ENCODE results near the gene FRZB.
"Not testable (repeated sequence)": the region's sequence is repeated elsewhere in the genome, so short reads cannot be mapped to it uniquely, and the experiment has no call there.

The FRZB gene

GRCh38 chr2:182887093-182887492 lies 20.7 kb upstream of the FRZB start:
- Histone ChIP-seq H3K4me3 (no peak overlapping the region), H3K27ac (no peak overlapping the region)
- TF ChIP-seq FOXP2 (optimal IDR thresholded peaks at IDR 0.05; ENCODE audit: control extremely low read depth, extremely low read length, insufficient read depth) = no peak
- no peak for TF ChIP-seq EZH2 (IDR thresholded peaks at IDR 0.05)
- TF ChIP-seq POLR2AphosphoS5 (IDR thresholded peaks at IDR 0.05; ENCODE audit: borderline replicate concordance, low read depth, low read length) = no peak

GRCh38 chr2:182885771-182886170 lies 19.3 kb upstream of the FRZB start:
- no peak for TF ChIP-seq FOXP2 (optimal IDR thresholded peaks at IDR 0.05; ENCODE audit: control extremely low read depth, extremely low read length, insufficient read depth)
- no peak for TF ChIP-seq EZH2 (IDR thresholded peaks at IDR 0.05)
- no peak for TF ChIP-seq POLR2AphosphoS5 (IDR thresholded peaks at IDR 0.05; ENCODE audit: borderline replicate concordance, low read depth, low read length)
- no peak for DNase-seq (ENCODE audit: low read depth, low spot score)
- no peaks in the 10 kb centered on the region for H3K9me3 ChIP-seq (ENCODE audit: low read depth, low read length)
- H3K27ac ChIP-seq = no peak overlapping the region
- H3K36me3 ChIP-seq (ENCODE audit: insufficient read depth, low read length) = no peaks in the 10 kb centered on the region
- no peak overlapping the region for H3K9ac ChIP-seq (ENCODE audit: insufficient read length)
- no peak overlapping the region for H3K4me3 ChIP-seq

More at GRCh38 chr2:182887093-182887492, 20.7 kb upstream of the FRZB start:
- no peaks in the 10 kb centered on the region for H3K9me3 ChIP-seq (ENCODE audit: low read depth, low read length)
- no peak for DNase-seq (ENCODE audit: low read depth, low spot score)
- H3K36me3 ChIP-seq (ENCODE audit: insufficient read depth, low read length) = no peaks in the 10 kb centered on the region
- no peak overlapping the region for H3K9ac ChIP-seq (ENCODE audit: insufficient read length)

GRCh38 chr2:182883451-182883850 lies 17.0 kb upstream of the FRZB start:
- DNase-seq (ENCODE audit: low read depth, low spot score) = no peak
- Histone ChIP-seq H3K9me3 (ENCODE audit: low read depth, low read length) (no peaks in the 10 kb centered on the region), H3K4me3 (no peak overlapping the region), H3K9ac (ENCODE audit: insufficient read length) (no peak overlapping the region), H3K36me3 (ENCODE audit: insufficient read depth, low read length) (no peaks in the 10 kb centered on the region), H3K27ac (no peak overlapping the region)
- no peak for TF ChIP-seq EZH2 (IDR thresholded peaks at IDR 0.05)

GRCh38 chr2:182880100-182880499 lies 13.7 kb upstream of the FRZB start:
- H3K27ac ChIP-seq; DNase-seq (ENCODE audit: low read depth, low spot score); H3K36me3 ChIP-seq (ENCODE audit: insufficient read depth, low read length); H3K4me3 ChIP-seq; H3K9ac ChIP-seq (ENCODE audit: insufficient read length); H3K9me3 ChIP-seq (ENCODE audit: low read depth, low read length): not testable (repeated sequence)

GRCh38 chr2:182876653-182877052 lies 10.2 kb upstream of the FRZB start:
- not testable (repeated sequence) for H3K27ac ChIP-seq; H3K4me3 ChIP-seq; DNase-seq (ENCODE audit: low read depth, low spot score); H3K36me3 ChIP-seq (ENCODE audit: insufficient read depth, low read length); H3K9me3 ChIP-seq (ENCODE audit: low read depth, low read length); H3K9ac ChIP-seq (ENCODE audit: insufficient read length)

GRCh38 chr2:182870227-182870626 lies 3.8 kb upstream of the FRZB start:
- no peak overlapping the region for H3K27ac ChIP-seq
- H3K9ac ChIP-seq (ENCODE audit: insufficient read length) = no peak overlapping the region
- H3K36me3 ChIP-seq (ENCODE audit: insufficient read depth, low read length) = no peaks in the 10 kb centered on the region
- H3K9me3 ChIP-seq (ENCODE audit: low read depth, low read length) = no peaks in the 10 kb centered on the region
- DNase-seq (ENCODE audit: low read depth, low spot score) = no peak
- no peak for TF ChIP-seq EZH2 (IDR thresholded peaks at IDR 0.05)
- no peak for TF ChIP-seq POLR2AphosphoS5 (IDR thresholded peaks at IDR 0.05; ENCODE audit: borderline replicate concordance, low read depth, low read length)
- TF ChIP-seq FOXP2 (optimal IDR thresholded peaks at IDR 0.05; ENCODE audit: control extremely low read depth, extremely low read length, insufficient read depth) = no peak
- H3K4me3 ChIP-seq = no peak overlapping the region

- no peaks in the 10 kb centered on the region for H3K36me3 ChIP-seq (ENCODE audit: insufficient read depth, low read length)
- no peaks in the 10 kb centered on the region for H3K9me3 ChIP-seq (ENCODE audit: low read depth, low read length)
- H3K4me3 ChIP-seq = no peak overlapping the region
- no peak for DNase-seq (ENCODE audit: low read depth, low spot score)
- H3K27ac ChIP-seq = no peak overlapping the region; the same call in 1 of the 2 replicates
- no peak for TF ChIP-seq EZH2 (IDR thresholded peaks at IDR 0.05)
- TF ChIP-seq FOXP2 (optimal IDR thresholded peaks at IDR 0.05; ENCODE audit: control extremely low read depth, extremely low read length, insufficient read depth) = no peak
- no peak for TF ChIP-seq POLR2AphosphoS5 (IDR thresholded peaks at IDR 0.05; ENCODE audit: borderline replicate concordance, low read depth, low read length)
- H3K9ac ChIP-seq (ENCODE audit: insufficient read length) = no peak overlapping the region
Observed at GRCh38 chr2:182868054-182868796, 1.8 kb upstream of the FRZB start.

- no peak for TF ChIP-seq FOXP2 (optimal IDR thresholded peaks at IDR 0.05; ENCODE audit: control extremely low read depth, extremely low read length, insufficient read depth)
- no peak for TF ChIP-seq POLR2AphosphoS5 (IDR thresholded peaks at IDR 0.05; ENCODE audit: borderline replicate concordance, low read depth, low read length)
- TF ChIP-seq EZH2 (IDR thresholded peaks at IDR 0.05) = no peak
- no peak overlapping the region for H3K4me3 ChIP-seq
- no peaks in the 10 kb centered on the region for H3K9me3 ChIP-seq (ENCODE audit: low read depth, low read length)
- no peak overlapping the region for H3K9ac ChIP-seq (ENCODE audit: insufficient read length)
- no peak for DNase-seq (ENCODE audit: low read depth, low spot score)
- H3K36me3 ChIP-seq (ENCODE audit: insufficient read depth, low read length) = no peaks in the 10 kb centered on the region
- no peak overlapping the region for H3K27ac ChIP-seq
Observed at GRCh38 chr2:182867426-182868053, 1.1 kb upstream of the FRZB start.

- no peaks in the 10 kb centered on the region for H3K36me3 ChIP-seq (ENCODE audit: insufficient read depth, low read length)
- no peak overlapping the region for H3K27ac ChIP-seq
- H3K4me3 ChIP-seq = no peak overlapping the region
- H3K9me3 ChIP-seq (ENCODE audit: low read depth, low read length) = no peaks in the 10 kb centered on the region
- H3K9ac ChIP-seq (ENCODE audit: insufficient read length) = no peak overlapping the region
- no peak for DNase-seq (ENCODE audit: low read depth, low spot score)
- TF ChIP-seq EZH2 (IDR thresholded peaks at IDR 0.05) (no peak), POLR2AphosphoS5 (IDR thresholded peaks at IDR 0.05; ENCODE audit: borderline replicate concordance, low read depth, low read length) (no peak)
Observed at GRCh38 chr2:182866095-182866460, 359 bp downstream of the FRZB start.

Data from SK-N-MC (cell line).